HG03139 (cell line): ENCODE results near the gene ESR1.
"Not testable (repeated sequence)": the region's sequence is repeated elsewhere in the genome, so short reads cannot be mapped to it uniquely, and the experiment has no call there.

Experiments
- ATAC-seq: cut with Tn5 transposase; IDR thresholded peaks from one replicate; pipeline ENCODE4 v1.9.1; 2021; ENCODE audit not compliant: unreplicated experiment

Gene ESR1

GRCh38 chr6:152123076-152123475 is 315.6 kb downstream of the ESR1 start:
- no peak for ATAC-seq

GRCh38 chr6:152124429-152125074 is 317.1 kb downstream of the ESR1 start:
- peak; percentile 85 for ATAC-seq

- no peak for ATAC-seq
Measured at GRCh38 chr6:152127432-152128165, 320.1 kb downstream of the ESR1 start.

GRCh38 chr6:152129691-152130151 is 322.2 kb downstream of the ESR1 start:
- no peak for ATAC-seq

DNA sequence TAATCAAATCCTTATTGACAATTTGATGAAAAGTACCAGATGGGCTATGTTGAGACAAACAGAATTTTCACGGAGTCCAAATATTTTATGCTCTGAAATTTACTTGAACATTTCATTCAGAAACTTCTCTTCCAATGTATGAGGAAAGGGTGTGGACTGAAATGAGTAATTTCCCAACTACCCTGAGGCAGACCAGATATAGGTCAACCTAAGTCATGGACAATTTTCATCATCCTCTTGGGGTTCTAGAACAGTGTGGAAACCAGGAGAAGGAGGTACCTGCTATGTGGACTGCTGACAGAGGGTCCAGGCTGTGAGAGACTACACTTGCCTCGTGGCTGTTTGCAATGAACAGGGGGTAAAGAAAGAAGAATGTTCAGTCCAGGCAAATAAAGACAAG is 323.0 kb downstream of the ESR1 start:
- ATAC-seq = no peak

GRCh38 chr6:152135755-152136448 is 328.4 kb downstream of the ESR1 start:
- ATAC-seq = no peak

- ATAC-seq = no peak
Measured at GRCh38 chr6:152136449-152136825, 329.0 kb downstream of the ESR1 start.

DNA sequence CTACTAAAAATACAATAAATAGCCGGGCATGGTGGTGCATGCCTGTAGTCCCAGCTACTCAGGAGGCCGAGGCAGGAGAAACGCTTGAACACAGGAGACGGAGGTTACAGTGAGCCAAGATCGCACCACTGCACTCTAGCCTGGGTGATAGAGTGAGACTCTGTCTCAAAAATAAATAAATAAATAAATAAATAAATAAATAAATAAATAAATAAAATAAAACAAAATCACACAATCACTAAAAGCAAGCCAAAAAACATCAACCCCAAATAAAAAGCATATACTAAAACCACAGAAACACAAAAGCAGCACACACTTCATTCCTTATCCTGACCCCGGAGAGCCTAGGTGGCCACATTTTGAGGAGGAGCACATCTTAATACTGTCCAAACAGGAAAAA is 330.9 kb downstream of the ESR1 start:
- not testable (repeated sequence) for ATAC-seq

- ATAC-seq = no peak
Measured at GRCh38 chr6:152142105-152142504, 334.6 kb downstream of the ESR1 start.

DNA sequence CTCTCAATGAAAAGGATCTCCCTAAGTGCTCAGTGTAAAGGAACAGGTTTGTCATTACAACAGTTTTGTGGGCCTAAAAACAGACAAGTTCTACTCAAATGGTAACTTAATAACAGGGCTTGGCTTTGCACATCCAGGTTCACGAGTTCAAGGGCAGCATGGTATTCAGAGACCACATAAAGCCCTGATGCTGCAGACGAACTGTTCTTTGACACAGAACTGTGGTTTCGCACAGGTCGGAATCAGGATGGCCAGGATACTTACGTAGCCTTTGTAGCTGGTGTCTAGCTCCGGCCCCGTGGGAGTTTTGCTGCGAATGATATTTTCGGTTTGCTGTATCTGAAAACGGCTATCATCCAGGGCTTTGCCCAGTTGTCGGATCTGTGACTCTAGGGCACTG is 335.9 kb downstream of the ESR1 start:
- ATAC-seq = no peak

DNA sequence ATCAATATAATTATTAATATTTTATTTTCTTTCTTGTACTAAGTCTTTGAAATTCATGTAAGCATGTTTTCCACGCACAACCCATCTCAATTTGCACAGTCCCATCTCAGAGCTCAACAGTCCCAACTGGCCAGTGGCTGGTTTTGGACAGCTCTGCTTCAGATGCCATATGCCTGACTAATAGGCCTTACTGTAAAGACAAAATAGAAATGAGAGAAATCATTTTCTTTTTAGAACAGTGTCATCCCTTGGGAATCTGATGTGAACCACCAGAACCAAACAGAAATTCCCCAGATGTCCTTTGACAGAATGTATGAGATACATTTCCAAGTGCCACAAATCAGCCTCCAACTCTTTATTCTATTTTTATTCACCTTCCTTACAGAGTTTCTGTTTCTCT is 338.9 kb downstream of the ESR1 start:
- no peak for ATAC-seq

DNA sequence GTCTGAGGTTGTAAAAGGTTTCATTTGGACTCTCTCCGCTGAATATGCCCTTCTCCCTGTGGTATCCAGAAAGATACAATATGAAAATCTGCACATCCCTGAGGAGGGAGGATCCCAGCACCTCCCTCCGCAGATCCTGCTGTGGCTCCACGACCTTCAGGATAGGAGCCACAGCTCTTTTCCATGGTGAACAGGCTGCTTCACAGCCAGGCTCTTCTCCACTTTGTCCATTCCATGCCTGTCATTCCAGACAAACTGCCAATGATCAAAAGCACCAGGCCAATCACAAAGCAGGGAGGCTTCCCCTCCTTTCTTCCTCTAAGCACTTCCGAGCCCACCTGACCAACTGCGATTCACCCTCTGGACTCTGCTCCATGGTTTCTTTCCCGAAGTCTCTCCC is 339.8 kb downstream of the ESR1 start:
- ATAC-seq = no peak

DNA sequence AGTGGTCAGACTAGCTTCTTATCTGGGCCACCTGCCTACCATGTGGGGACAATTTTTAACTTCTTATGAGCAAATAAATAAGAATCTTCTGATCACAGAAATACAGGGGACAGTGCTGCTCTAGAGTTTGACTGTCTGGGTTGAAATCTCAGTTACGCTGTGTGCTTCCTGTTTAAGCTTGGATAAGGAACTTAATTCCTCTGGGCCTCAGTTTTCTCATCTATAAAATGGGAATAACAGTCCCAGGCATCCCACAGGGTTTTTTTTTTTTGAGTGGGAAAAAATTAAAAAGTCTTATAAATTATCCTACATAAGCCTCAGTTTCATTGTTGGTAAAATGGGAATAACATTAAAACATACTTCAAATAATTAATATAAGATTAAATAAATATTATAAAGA is 340.9 kb downstream of the ESR1 start:
- ATAC-seq = no peak

DNA sequence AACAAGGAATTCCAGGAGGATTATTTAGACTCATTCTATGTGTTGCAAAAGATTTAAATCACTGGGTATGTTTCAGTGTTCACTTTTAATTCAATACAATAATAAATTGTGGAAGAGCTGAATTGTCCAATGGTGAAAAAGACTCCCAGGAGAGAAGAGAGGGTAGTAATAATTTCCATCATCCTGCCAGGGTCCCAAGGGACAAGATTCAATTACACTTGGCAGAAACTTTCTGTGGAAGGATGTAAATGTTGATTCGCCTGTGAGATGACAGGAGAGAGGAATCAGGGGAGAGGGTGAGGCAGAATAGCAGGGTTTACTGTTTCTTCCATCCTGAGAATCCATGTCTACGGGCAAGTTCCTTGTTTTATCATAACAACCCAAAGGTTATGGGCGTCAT is 342.7 kb downstream of the ESR1 start:
- no peak for ATAC-seq

DNA sequence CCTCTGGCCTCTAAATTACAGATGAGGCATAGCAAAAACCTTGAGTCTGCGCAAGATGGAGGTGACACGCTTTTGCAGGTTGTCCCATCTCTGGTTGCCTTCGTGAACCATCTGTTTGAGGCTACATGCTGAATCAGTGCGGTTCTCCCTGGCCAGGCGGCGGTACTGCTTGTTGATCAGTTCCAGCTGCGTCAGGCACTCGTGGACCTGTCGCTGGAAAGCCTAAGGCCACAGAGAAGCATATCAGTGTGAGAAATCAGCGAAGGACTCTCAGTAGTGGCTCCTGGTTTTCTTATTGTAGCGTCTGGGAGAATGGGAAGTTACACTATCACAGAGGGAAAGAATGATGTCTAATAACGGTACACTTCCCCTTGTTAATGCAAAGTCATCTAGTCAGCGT is 344.4 kb downstream of the ESR1 start:
- ATAC-seq = no peak

DNA sequence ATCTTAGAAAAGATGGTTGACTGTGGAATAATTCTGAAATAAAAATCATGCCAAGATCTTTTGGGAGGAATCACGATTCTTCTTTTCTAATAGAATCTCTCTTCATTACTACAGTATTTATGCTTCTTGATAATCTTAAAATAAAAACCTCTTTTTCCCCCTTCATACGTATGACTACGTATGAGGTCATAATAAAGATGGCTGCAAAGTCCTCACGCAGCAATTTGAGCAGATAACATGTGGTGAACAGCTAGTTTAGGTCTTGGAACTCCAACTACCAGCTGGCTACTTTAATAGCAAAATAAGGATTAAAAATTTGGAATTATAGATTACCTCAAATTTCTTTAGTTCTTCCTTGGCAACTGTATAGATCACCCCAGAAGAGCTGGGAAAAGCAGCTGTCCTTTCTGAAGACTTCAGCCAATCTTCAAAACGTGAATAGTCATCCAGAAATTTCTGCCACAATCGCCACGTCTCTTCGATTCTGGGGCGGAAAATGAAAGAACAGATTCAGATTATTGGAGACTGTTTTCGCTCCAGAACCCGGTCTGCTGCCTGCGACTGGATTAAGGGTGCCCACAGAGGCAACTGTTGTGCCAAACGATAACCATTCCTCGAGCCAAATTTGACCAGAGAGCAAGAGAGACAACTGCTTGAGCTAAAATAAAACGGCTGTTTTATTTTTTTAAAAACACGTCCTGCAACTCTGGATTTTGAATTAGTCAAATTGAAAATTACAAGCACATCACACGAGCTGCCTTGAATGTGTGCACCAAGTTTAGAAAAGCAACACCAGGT is 347.3 kb downstream of the ESR1 start:
- ATAC-seq = no peak

- ATAC-seq = no peak
Measured at GRCh38 chr6:152155792-152156191, 348.3 kb downstream of the ESR1 start.

GRCh38 chr6:152160346-152160745 is 352.9 kb downstream of the ESR1 start:
- ATAC-seq = peak; percentile 70

GRCh38 chr6:152161501-152161900 is 354.0 kb downstream of the ESR1 start:
- no peak for ATAC-seq

DNA sequence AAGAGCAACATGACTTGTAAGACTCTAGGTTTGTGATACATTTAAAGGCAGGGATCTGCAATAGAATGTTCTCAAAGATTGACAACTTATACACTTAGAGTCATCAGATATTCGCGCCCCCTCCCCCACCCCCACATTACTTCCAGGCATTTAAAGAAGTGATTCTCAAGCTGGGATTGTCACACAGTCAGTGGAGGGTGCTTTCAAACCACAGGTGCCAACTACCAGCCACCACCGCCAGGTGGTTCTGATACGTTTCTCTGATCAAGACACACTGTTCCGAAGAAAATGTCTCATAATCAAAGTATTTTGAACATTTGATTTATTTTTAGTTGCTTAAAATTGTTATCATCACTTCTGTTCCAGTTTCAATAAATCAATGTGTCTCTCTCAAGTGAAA is 357.5 kb downstream of the ESR1 start:
- ATAC-seq = no peak

GRCh38 chr6:152166497-152166896 is 359.0 kb downstream of the ESR1 start:
- ATAC-seq = no peak
